HepG2 (cell line): ENCODE data around the gene AEN. TPM values are rescaled to one million over a fixed set of nuclear protein-coding genes. Genes with fewer than 3 reads are reported as not detected.
A peak's percentile ranks its signal among the peaks of the same experiment; 100 is the strongest.

ENCODE experiments used
- BHLHE40 ChIP-seq: IDR thresholded peaks from 2 replicates; pipeline ENCODE4 v1.6.1; 2011; ENCODE audit warnings: low read length, improper control_type of control experiment
- DMAP1 ChIP-seq: IDR thresholded peaks from 2 replicates; pipeline ENCODE4 v1.6.1; 2016
- DPF2 ChIP-seq: sonication (generic); formaldehyde crosslinking; IDR thresholded peaks from 2 replicates; pipeline ENCODE4 v1.4.0; 2020; ENCODE audit warnings: mild to moderate bottlenecking, low read depth, missing genetic modification reagents, borderline replicate concordance
- EP300 ChIP-seq, 3 experiments: sonication (generic) in 1 of 3; formaldehyde crosslinking in 1 of 3; IDR thresholded peaks; 2 replicates each; pipeline versions ENCODE4 v1.5.1 to v1.6.1; 2011 to 2020; ENCODE audit warnings: low read depth in 2 of 3, low read length in 2 of 3, borderline replicate concordance in 1 of 3, improper control_type of control experiment in 1 of 3, mild to moderate bottlenecking in 1 of 3, missing genetic modification reagents in 1 of 3, moderate library complexity in 1 of 3
- ETV6 ChIP-seq: sonication (generic); formaldehyde crosslinking; conservative IDR thresholded peaks from 2 replicates; pipeline ENCODE4 v1.4.0; 2020; ENCODE audit warnings: missing genetic modification reagents
- FOSL1 ChIP-seq: sonication (generic); formaldehyde crosslinking; IDR thresholded peaks from 2 replicates; pipeline ENCODE4 v1.9.0; 2021; ENCODE audit warnings: missing genetic modification reagents, borderline replicate concordance
- FOXP4 ChIP-seq: sonication (generic); formaldehyde crosslinking; IDR thresholded peaks from 2 replicates; pipeline ENCODE4 v1.4.0; 2020; ENCODE audit warnings: missing genetic modification reagents
- HNF4G ChIP-seq, 2 experiments: sonication (generic) in 1 of 2; formaldehyde crosslinking in 1 of 2; IDR thresholded peaks; 2 replicates each; pipeline versions ENCODE4 v1.4.0 to v1.6.1; 2011 to 2020; ENCODE audit warnings: borderline replicate concordance in 2 of 2, low read depth in 2 of 2, mild to moderate bottlenecking in 2 of 2, low read length in 1 of 2, missing genetic modification reagents in 1 of 2, moderate library complexity in 1 of 2
- HNRNPK ChIP-seq: fragments of 200-400 bp; formaldehyde crosslinking; IDR thresholded peaks from 2 replicates; pipeline ENCODE4 v1.6.1; 2018; ENCODE audit warnings: low read length, low read depth, moderate library complexity, mild to moderate bottlenecking; ENCODE audit not compliant: poor library complexity, severe bottlenecking
- HOXA3 ChIP-seq: sonication (generic); formaldehyde crosslinking; IDR thresholded peaks from 2 replicates; pipeline ENCODE4 v1.5.0; 2020; ENCODE audit warnings: missing genetic modification reagents
- KDM6A ChIP-seq: IDR thresholded peaks from 2 replicates; pipeline ENCODE4 v1.6.1; 2016; ENCODE audit warnings: low read depth
- MAX ChIP-seq: IDR thresholded peaks from 2 replicates; pipeline ENCODE4 v1.6.1; 2012; ENCODE audit warnings: inconsistent platforms
- MTF2 ChIP-seq: sonication (generic); formaldehyde crosslinking; IDR thresholded peaks from 2 replicates; pipeline ENCODE4 v1.5.0; 2020; ENCODE audit warnings: missing genetic modification reagents, borderline replicate concordance
- MXD3 ChIP-seq: IDR thresholded peaks from 2 replicates; pipeline ENCODE4 v1.6.1; 2016; ENCODE audit warnings: mild to moderate bottlenecking, missing biosample characterization, missing genetic modification reagents
- NCOA5 ChIP-seq: sonication (generic); formaldehyde crosslinking; IDR thresholded peaks from 2 replicates; pipeline ENCODE4 v1.4.0; 2020; ENCODE audit warnings: missing genetic modification reagents
- PHF21A ChIP-seq: sonication (generic); formaldehyde crosslinking; IDR thresholded peaks from 2 replicates; pipeline ENCODE4 v1.5.0; 2020; ENCODE audit warnings: mild to moderate bottlenecking, missing genetic modification reagents
- SOX5 ChIP-seq: IDR thresholded peaks from 2 replicates; pipeline ENCODE4 v1.6.1; 2016; ENCODE audit warnings: borderline replicate concordance
- SYNCRIP ChIP-seq: fragments of 200-400 bp; formaldehyde crosslinking; IDR thresholded peaks from 2 replicates; pipeline ENCODE4 v1.6.1; 2018; ENCODE audit warnings: mild to moderate bottlenecking, low read depth, low read length; ENCODE audit not compliant: insufficient read depth
- ZC3H4 ChIP-seq: sonication (generic); formaldehyde crosslinking; IDR thresholded peaks from 2 replicates; pipeline ENCODE4 v1.4.0; 2020; ENCODE audit warnings: missing genetic modification reagents, borderline replicate concordance
- ZNF101 ChIP-seq: sonication (generic); formaldehyde crosslinking; IDR thresholded peaks from 2 replicates; pipeline ENCODE4 v1.4.0; 2020; ENCODE audit warnings: mild to moderate bottlenecking, low read depth, missing genetic modification reagents, borderline replicate concordance
- ZNF260 ChIP-seq: sonication (generic); formaldehyde crosslinking; IDR thresholded peaks from 2 replicates; pipeline ENCODE4 v1.4.0; 2020; ENCODE audit warnings: missing genetic modification reagents, low read depth, mild to moderate bottlenecking, borderline replicate concordance
- ZNF501 ChIP-seq: sonication (generic); formaldehyde crosslinking; IDR thresholded peaks from 2 replicates; pipeline ENCODE4 v1.5.1; 2020; ENCODE audit warnings: mild to moderate bottlenecking, moderate library complexity, missing genetic modification reagents
- ZNF639 ChIP-seq: conservative IDR thresholded peaks from 2 replicates; pipeline ENCODE4 v1.6.1; 2018; ENCODE audit warnings: missing genetic modification reagents
- ZNF672 ChIP-seq: sonication (generic); formaldehyde crosslinking; IDR thresholded peaks from 2 replicates; pipeline ENCODE4 v1.8.1; 2022; ENCODE audit warnings: missing genetic modification reagents
- ZSCAN29 ChIP-seq: sonication (generic); formaldehyde crosslinking; conservative IDR thresholded peaks from 2 replicates; pipeline ENCODE4 v1.4.0; 2020; ENCODE audit warnings: mild to moderate bottlenecking, missing genetic modification reagents
- polyA plus RNA-seq, 8 experiments: library from polyadenylated mRNA; depleted of rRNA in 3 of 8; stranded (reverse) in 7 of 8; unstranded in 1 of 8; fragments of >200 nt; fragmentation: Illumina TruSeq in 4 of 8; extraction: Trizol in 4 of 8; gene quantifications; 2 replicates each; pipeline versions ENCODE4 v1.2.1 to v1.2.3, GENCODE V29; 2011 to 2016; ENCODE audit warnings: low read depth in 4 of 8, missing spikeins in 1 of 8, mixed read lengths in 1 of 8; ENCODE audit not compliant: insufficient read depth in 1 of 8
- total RNA-seq, 5 experiments: library from RNA; depleted of rRNA; stranded (reverse); fragments of >200 nt; fragmentation: Illumina TruSeq; extraction: Trizol; gene quantifications; 2 replicates each; pipeline ENCODE4 v1.2.3, GENCODE V29; 2016; ENCODE audit warnings: low read depth in 1 of 5

AEN gene
- total and polyA plus RNA-seq, 2 of the 13 experiments (the other 11 are each of a cell fraction or from before 2014, with no cell fraction given): 51.3 to 118 TPM

- TF ChIP-seq ZNF639 (no peak), DPF2 (CRISPR knock-in tag) (no peak), SYNCRIP (no peak), ETV6 (CRISPR knock-in tag) (0 out of 2 replicates have a peak, but pooled peaks have one; percentile 42), FOSL1 (no peak), HNRNPK (no peak), FOXP4 (no peak), MXD3 (CRISPR knock-in tag) (peak; percentile 82), PHF21A (CRISPR knock-in tag) (no peak), NCOA5 (CRISPR knock-in tag) (no peak), MAX (no peak), ZSCAN29 (CRISPR knock-in tag) (no peak), HNF4G (IDR thresholded peaks at IDR 0.05; ENCODE audit: borderline replicate concordance, low read depth, low read length) (no peak), HNF4G (CRISPR knock-in tag; IDR thresholded peaks at IDR 0.05; ENCODE audit: borderline replicate concordance, low read depth) (no peak), ZNF672 (CRISPR knock-in tag) (no peak), KDM6A (no peak), EP300 (IDR thresholded peaks at IDR 0.05; ENCODE audit: low read depth in 2 of 2, low read length in 2 of 2) (no peak), EP300 (CRISPR knock-in tag; IDR thresholded peaks at IDR 0.05; ENCODE audit: borderline replicate concordance) (no peak), DMAP1 (no peak), ZNF101 (CRISPR knock-in tag) (no peak), ZNF260 (CRISPR knock-in tag) (no peak), BHLHE40 (no peak), ZC3H4 (no peak), MTF2 (CRISPR knock-in tag) (no peak), HOXA3 (peak; percentile 45; the same call in 1 of the 2 replicates), ZNF501 (CRISPR knock-in tag) (0 out of 2 replicates have a peak, but pooled peaks have one; percentile 33), SOX5 (CRISPR knock-in tag) (no peak)
These were observed 15.7 kb upstream of the AEN start (continued) for GRCh38 chr15:88605189-88606069.
